NOMO-1 treated with DMSO at 0.1 percent for 48 hours (cell line): Measurements from ENCODE around the gene NDUFB5.

Experiments
- DNase-seq: peaks from one replicate; lab custom pipeline; 2025; ENCODE audit not compliant: unreplicated experiment; lab: John Stamatoyannopoulos, UW

The NDUFB5 gene

GRCh38 chr3:179676081-179676480, 71.5 kb downstream of the NDUFB5 start:
- DNase-seq: no peak
